Stimulated activated naive B cell treated with anti-CD40 and anti-IgM and Interleukin-4, amounts not matched to agents 10 μg/mL and 1 μg/mL and 100 μg/mL, for 72 hours (primary cell): Measurements from ENCODE around the gene FLYWCH1.

ENCODE experiments used
- ATAC-seq, 2 donors: fragments of 150-1000 bp; cut with Tn5 transposase; replicated peaks; 2 replicates each; pipeline ENCODE4 v1.10.0; 2021; ENCODE audit warnings: moderate library complexity in 1 of 2
- DNase-seq: peaks from one replicate; pipeline ENCODE4 v3.0.0; 2021
- H3K27ac Mint-ChIP-seq: one replicate; pipeline ENCODE4 v1.8.0; 2022; ENCODE audit warnings: mild to moderate bottlenecking, mixed read lengths
- H3K27me3 Mint-ChIP-seq, 2 donors: one replicate each; pipeline ENCODE4 v1.8.0; 2022; ENCODE audit warnings: mixed read lengths in 2 of 2
- H3K36me3 Mint-ChIP-seq, 2 donors: one replicate each; pipeline ENCODE4 v1.8.0; 2022; ENCODE audit warnings: mixed read lengths in 2 of 2, mild to moderate bottlenecking in 1 of 2
- H3K4me1 Mint-ChIP-seq, 2 donors: one replicate each; pipeline ENCODE4 v1.8.0; 2022; ENCODE audit warnings: mixed read lengths in 2 of 2, mild to moderate bottlenecking in 1 of 2
- H3K4me3 Mint-ChIP-seq, 2 donors: one replicate each; pipeline ENCODE4 v1.8.0; 2022; ENCODE audit warnings: mild to moderate bottlenecking in 2 of 2, mixed read lengths in 2 of 2, moderate library complexity in 1 of 2
- H3K9me3 Mint-ChIP-seq, 2 donors: one replicate each; pipeline ENCODE4 v1.8.0; 2022; ENCODE audit warnings: mixed read lengths in 2 of 2, mild to moderate bottlenecking in 1 of 2

Gene FLYWCH1

GRCh38 chr16:2911638-2912329, at the start of gene FLYWCH1:
TSS of gene FLYWCH1 (plus strand) at chr16:2911931. CDS start at chr16:2929686, 17,755 bp downstream.
- Mint-ChIP-seq H3K27ac (peak within 1 kb of the TSS; percentile 88), H3K9me3 (no peaks in the 10 kb centered on the region), H3K4me1 (peaks cover 12 to 32% of the 10 kb centered on the region in 2 donors), H3K27me3 (no peaks in the 10 kb centered on the region), H3K36me3 (peaks cover 4% of the 10 kb centered on the region in 2 donors), H3K4me3 (peak within 1 kb of the TSS; percentile 91 to 94)
- peak; percentile 96 for DNase-seq
- ATAC-seq, result peak; percentile 94 to 97

GRCh38 chr16:2865651-2866050, 46.1 kb upstream of the FLYWCH1 start:
- H3K9me3 Mint-ChIP-seq, result peaks cover 2 to 5% of the 10 kb centered on the region in 2 donors
- H3K4me1 Mint-ChIP-seq, result no peaks in the 10 kb centered on the region
- no peak overlapping the region for H3K4me3 Mint-ChIP-seq
- DNase-seq (no peak), ATAC-seq (no peak)
- peaks cover 23 to 24% of the 10 kb centered on the region in 2 donors for H3K27me3 Mint-ChIP-seq
- peaks cover 0 to 3% of the 10 kb centered on the region in 2 donors for H3K36me3 Mint-ChIP-seq
- no peak overlapping the region for H3K27ac Mint-ChIP-seq

- Mint-ChIP-seq H3K4me1 (no peaks in the 10 kb centered on the region), H3K27ac (peak overlapping the region; percentile 37)
Measured at GRCh38 chr16:2866431-2866830, 45.3 kb upstream of the FLYWCH1 start.

GRCh38 chr16:2867661-2867986, 44.1 kb upstream of the FLYWCH1 start:
- H3K27me3 Mint-ChIP-seq, result peaks cover 20 to 23% of the 10 kb centered on the region in 2 donors
- H3K4me3 Mint-ChIP-seq, result peak overlapping the region; percentile 96 to 97
- peaks cover 0 to 3% of the 10 kb centered on the region in 2 donors for H3K36me3 Mint-ChIP-seq
- no peaks in the 10 kb centered on the region for H3K4me1 Mint-ChIP-seq
- no peak for DNase-seq
- ATAC-seq, result no peak
- H3K27ac Mint-ChIP-seq, result peak overlapping the region; percentile 99
- no peaks in the 10 kb centered on the region for H3K9me3 Mint-ChIP-seq

More at GRCh38 chr16:2866431-2866830, 45.3 kb upstream of the FLYWCH1 start:
- no peak for ATAC-seq
- H3K27me3 Mint-ChIP-seq, result peaks cover 19 to 21% of the 10 kb centered on the region in 2 donors
- no peak for DNase-seq
- H3K4me3 Mint-ChIP-seq, result peak overlapping the region in 1 of 2 donors; percentile 2
- H3K36me3 Mint-ChIP-seq, result peaks cover 0 to 3% of the 10 kb centered on the region in 2 donors
- peaks cover 0 to under 1% of the 10 kb centered on the region in 2 donors for H3K9me3 Mint-ChIP-seq

- peak overlapping the region; percentile 96 to 97 for H3K4me3 Mint-ChIP-seq
- H3K9me3 Mint-ChIP-seq, result no peaks in the 10 kb centered on the region
- no peaks in the 10 kb centered on the region for H3K4me1 Mint-ChIP-seq
- DNase-seq (peak; percentile 96), ATAC-seq (peak; percentile 96)
- peak overlapping the region; percentile 99 for H3K27ac Mint-ChIP-seq
- peaks cover 0 to 3% of the 10 kb centered on the region in 2 donors for H3K36me3 Mint-ChIP-seq
- peaks cover 20 to 23% of the 10 kb centered on the region in 2 donors for H3K27me3 Mint-ChIP-seq
Measured at GRCh38 chr16:2867987-2868789, 43.5 kb upstream of the FLYWCH1 start.

GRCh38 chr16:2871926-2872325, 39.8 kb upstream of the FLYWCH1 start:
- H3K4me3 Mint-ChIP-seq, result no peak overlapping the region
- H3K9me3 Mint-ChIP-seq, result no peaks in the 10 kb centered on the region
- no peak for ATAC-seq
- H3K27me3 Mint-ChIP-seq, result peaks cover 9 to 18% of the 10 kb centered on the region in 2 donors
- H3K36me3 Mint-ChIP-seq, result peaks cover 0 to 3% of the 10 kb centered on the region in 2 donors
- DNase-seq, result no peak
- no peak overlapping the region for H3K27ac Mint-ChIP-seq
- H3K4me1 Mint-ChIP-seq, result peaks cover 0 to 8% of the 10 kb centered on the region in 2 donors

GRCh38 chr16:2874032-2874911, 37.5 kb upstream of the FLYWCH1 start:
- Mint-ChIP-seq H3K4me1 (peaks cover 0 to 8% of the 10 kb centered on the region in 2 donors), H3K27me3 (peaks cover 9 to 21% of the 10 kb centered on the region in 2 donors), H3K9me3 (no peaks in the 10 kb centered on the region), H3K4me3 (no peak overlapping the region), H3K27ac (no peak overlapping the region), H3K36me3 (no peaks in the 10 kb centered on the region)
- no peak for ATAC-seq
- DNase-seq, result no peak

GRCh38 chr16:2874912-2875362, 36.8 kb upstream of the FLYWCH1 start:
- Mint-ChIP-seq H3K9me3 (peaks cover 0 to 5% of the 10 kb centered on the region in 2 donors), H3K4me1 (peaks cover 0 to 8% of the 10 kb centered on the region in 2 donors), H3K27ac (no peak overlapping the region), H3K36me3 (no peaks in the 10 kb centered on the region), H3K27me3 (peaks cover 5 to 22% of the 10 kb centered on the region in 2 donors), H3K4me3 (no peak overlapping the region)
- ATAC-seq, result peak; percentile 99 to 100
- peak; percentile 50 for DNase-seq

- DNase-seq, result no peak
- Mint-ChIP-seq H3K9me3 (peaks cover 0 to 7% of the 10 kb centered on the region in 2 donors), H3K27ac (no peak overlapping the region), H3K4me3 (no peak overlapping the region), H3K27me3 (peaks cover 0 to 11% of the 10 kb centered on the region in 2 donors), H3K4me1 (peaks cover 5 to 17% of the 10 kb centered on the region in 2 donors), H3K36me3 (no peaks in the 10 kb centered on the region)
- no peak for ATAC-seq
Measured at GRCh38 chr16:2879854-2880508, 31.8 kb upstream of the FLYWCH1 start.

GRCh38 chr16:2881783-2882649, 29.7 kb upstream of the FLYWCH1 start:
- Mint-ChIP-seq H3K27me3 (peaks cover 0 to 11% of the 10 kb centered on the region in 2 donors), H3K4me1 (peaks cover 10 to 15% of the 10 kb centered on the region in 2 donors), H3K4me3 (peak overlapping the region; percentile 87 to 97), H3K9me3 (peaks cover 0 to 7% of the 10 kb centered on the region in 2 donors), H3K36me3 (no peaks in the 10 kb centered on the region), H3K27ac (peak overlapping the region; percentile 95)
- no peak for DNase-seq
- ATAC-seq, result peak; percentile 25 to 26

GRCh38 chr16:2882650-2883457, 28.9 kb upstream of the FLYWCH1 start, which contains the start of gene FLYWCH2:
TSS of gene FLYWCH2 (plus strand) at chr16:2883215. CDS start at chr16:2896450, 13,235 bp downstream.
- peaks cover 0 to 7% of the 10 kb centered on the region in 2 donors for H3K9me3 Mint-ChIP-seq
- H3K27me3 Mint-ChIP-seq, result peaks cover 0 to 11% of the 10 kb centered on the region in 2 donors
- peak within 1 kb of the TSS; percentile 95 for H3K27ac Mint-ChIP-seq
- peak; percentile 92 to 94 for ATAC-seq
- H3K4me1 Mint-ChIP-seq, result peaks cover 12 to 15% of the 10 kb centered on the region in 2 donors
- peak within 1 kb of the TSS; percentile 87 to 97 for H3K4me3 Mint-ChIP-seq
- peaks cover 0 to 3% of the 10 kb centered on the region in 2 donors for H3K36me3 Mint-ChIP-seq
- peak; percentile 100 for DNase-seq

GRCh38 chr16:2883458-2883908, 28.2 kb upstream of the FLYWCH1 start:
- Mint-ChIP-seq H3K36me3 (peaks cover 0 to 6% of the 10 kb centered on the region in 2 donors), H3K27ac (peak overlapping the region; percentile 71), H3K4me1 (peaks cover 13 to 15% of the 10 kb centered on the region in 2 donors), H3K27me3 (peaks cover 0 to 11% of the 10 kb centered on the region in 2 donors), H3K4me3 (peak overlapping the region; percentile 87 to 97), H3K9me3 (peaks cover 0 to 7% of the 10 kb centered on the region in 2 donors)
- no peak for ATAC-seq
- no peak for DNase-seq
